Neural cell (in vitro differentiated cells): ENCODE results near the gene GPER1. TPM values are rescaled to one million over a fixed set of nuclear protein-coding genes. Genes with fewer than 3 reads are reported as not detected.

Source experiments
- H2AFZ ChIP-seq: fragments of 200-600, 300-800 bp; sonication (generic), shearing (Covaris generic); 2 replicates; pipeline ENCODE4 v1.6.0; 2014; ENCODE audit warnings: low read depth, mild to moderate bottlenecking, antibody characterized with exemption, low read length, moderate library complexity
- H3F3A ChIP-seq: fragments of 200-600 bp; shearing (Covaris generic); 2 replicates; pipeline ENCODE4 v1.6.1; 2016; ENCODE audit warnings: mild to moderate bottlenecking, moderate library complexity, mixed read lengths, antibody characterized with exemption, low read length; ENCODE audit not compliant: insufficient read depth, poor library complexity, severe bottlenecking
- H3K27ac ChIP-seq: fragments of 200-600, 300-800 bp; sonication (generic), shearing (Covaris generic); 2 replicates; pipeline ENCODE4 v1.5.1; 2014; ENCODE audit warnings: mild to moderate bottlenecking, low read length, moderate library complexity
- H3K27me3 ChIP-seq: fragments of 300-800, 200-600 bp; sonication (generic), shearing (Covaris generic); 2 replicates; pipeline ENCODE4 v1.6.0; 2014; ENCODE audit warnings: mild to moderate bottlenecking, low read depth, low read length, moderate library complexity; ENCODE audit not compliant: insufficient read depth
- H3K36me3 ChIP-seq: fragments of 300-800, 200-600 bp; sonication (generic), shearing (Covaris generic); 2 replicates; pipeline ENCODE4 v1.5.1; 2014; ENCODE audit warnings: mild to moderate bottlenecking, antibody characterized with exemption, low read length, moderate library complexity; ENCODE audit not compliant: insufficient read depth
- H3K4me2 ChIP-seq: fragments of 300-800, 200-600 bp; sonication (generic), shearing (Covaris generic); 2 replicates; pipeline ENCODE4 v1.6.0; 2014; ENCODE audit warnings: mild to moderate bottlenecking, low read length
- H3K4me3 ChIP-seq: fragments of 300-800, 200-600 bp; sonication (generic), shearing (Covaris generic); 2 replicates; pipeline ENCODE4 v1.5.1; 2014; ENCODE audit warnings: mild to moderate bottlenecking, low read length, moderate library complexity
- H3K79me2 ChIP-seq: fragments of 200-600 bp; shearing (Covaris generic); replicated peaks from 2 replicates; pipeline ENCODE4 v1.6.0; 2014; ENCODE audit warnings: mild to moderate bottlenecking, low read length, moderate library complexity; ENCODE audit not compliant: insufficient read depth
- H3K9ac ChIP-seq: fragments of 300-800, 200-600 bp; sonication (generic), shearing (Covaris generic); 2 replicates; pipeline ENCODE4 v1.6.1; 2016; ENCODE audit warnings: mild to moderate bottlenecking, low read length, mixed read lengths
- H3K9me2 ChIP-seq: fragments of 200-600 bp; shearing (Covaris generic); 2 replicates; pipeline ENCODE4 v1.6.1; 2016; ENCODE audit warnings: mild to moderate bottlenecking, low read length, mixed read lengths; ENCODE audit not compliant: insufficient read depth
- H3K9me3 ChIP-seq: fragments of 200-600, 300-800 bp; sonication (generic), shearing (Covaris generic); 2 replicates; pipeline ENCODE4 v1.6.1; 2016; ENCODE audit warnings: mild to moderate bottlenecking, mixed run types, low read length, moderate library complexity, mixed read lengths
- H4K20me1 ChIP-seq: fragments of 200-600 bp; shearing (Covaris generic); 2 replicates; pipeline ENCODE4 v1.6.1; 2016; ENCODE audit warnings: mild to moderate bottlenecking, mixed run types; ENCODE audit not compliant: insufficient read depth
- EP300 ChIP-seq: fragments of 450-650 bp; conservative IDR thresholded peaks from 2 replicates; pipeline ENCODE4 v1.6.1; 2014; ENCODE audit warnings: antibody characterized with exemption, mild to moderate bottlenecking, moderate library complexity; ENCODE audit not compliant: poor library complexity, severe bottlenecking
- EZH2 ChIP-seq: fragments of 200-600, 300-800 bp; shearing (Covaris generic), sonication (generic); IDR thresholded peaks from 2 replicates; pipeline ENCODE4 v1.6.1; 2014; ENCODE audit warnings: antibody characterized with exemption, low read length, borderline replicate concordance, mild to moderate bottlenecking; ENCODE audit not compliant: insufficient read depth, poor library complexity, severe bottlenecking
- MXI1 ChIP-seq: fragments of 450-650 bp; conservative IDR thresholded peaks from 2 replicates; pipeline ENCODE4 v1.6.1; 2014; ENCODE audit warnings: antibody characterized with exemption, mild to moderate bottlenecking; ENCODE audit not compliant: poor library complexity, severe bottlenecking
- POLR2AphosphoS5 ChIP-seq: IDR thresholded peaks from 2 replicates; pipeline ENCODE4 v1.6.1; 2012
- RAD21 ChIP-seq: fragments of 450-650 bp; conservative IDR thresholded peaks from 2 replicates; pipeline ENCODE4 v1.6.1; 2014; ENCODE audit warnings: antibody characterized with exemption, mild to moderate bottlenecking, moderate library complexity
- SMC3 ChIP-seq: fragments of 450-650 bp; conservative IDR thresholded peaks from 2 replicates; pipeline ENCODE4 v1.6.1; 2014; ENCODE audit warnings: antibody characterized with exemption, mild to moderate bottlenecking, moderate library complexity; ENCODE audit not compliant: poor library complexity
- TAF1 ChIP-seq: IDR thresholded peaks from 2 replicates; pipeline ENCODE4 v1.6.1; 2012; ENCODE audit warnings: low read depth
- polyA plus RNA-seq: library from polyadenylated mRNA; depleted of rRNA; stranded (reverse); fragments of >200 nt; gene quantifications from 2 replicates; pipeline ENCODE4 v1.2.3, GENCODE V29; 2014
- TF ChIP-seq, protein P1 (sequence below): fragments of 450-650 bp; IDR thresholded peaks from 2 replicates; pipeline ENCODE4 v1.5.1; 2014; ENCODE audit warnings: antibody characterized with exemption, mild to moderate bottlenecking, moderate library complexity; ENCODE audit not compliant: poor library complexity, severe bottlenecking
- TF ChIP-seq, protein P2 (sequence below): IDR thresholded peaks from 2 replicates; pipeline ENCODE4 v1.6.1; 2012; ENCODE audit warnings: borderline replicate concordance

Gene GPER1
- polyA plus RNA-seq, 1 donor from 2014 or later: not detected

DNA sequence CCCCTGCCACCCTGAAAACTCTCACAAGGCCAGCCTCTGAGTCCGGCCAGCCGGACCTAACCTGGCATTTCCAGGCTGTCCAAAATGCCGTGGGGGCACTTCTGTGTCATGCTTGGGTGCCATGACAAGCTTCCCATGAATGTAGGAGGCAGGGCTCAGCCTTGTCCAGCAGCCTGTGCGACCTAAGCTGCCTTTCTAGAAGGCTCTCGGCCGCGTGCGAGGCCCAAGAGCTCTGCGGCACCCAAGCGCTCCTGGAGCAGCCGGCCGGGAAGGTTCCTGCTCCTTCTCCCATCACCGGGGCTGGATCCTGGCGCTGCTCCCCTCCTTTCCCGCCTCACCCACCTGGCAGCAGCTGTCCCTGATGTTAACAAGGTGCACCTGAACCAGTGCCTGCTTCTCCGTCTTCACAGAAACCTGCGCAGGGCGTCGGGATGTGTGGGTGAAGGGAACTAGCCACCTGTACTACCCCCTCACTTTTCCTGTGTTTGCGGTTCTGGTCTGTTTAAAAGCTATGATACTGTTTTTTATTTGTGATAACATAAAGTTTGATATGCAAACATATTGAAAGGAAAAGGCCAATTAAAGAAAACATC is 6.1 kb downstream of the GPER1 start:
- no peak for TF ChIP-seq EP300
- TF ChIP-seq EZH2: no peak
- TF ChIP-seq TAF1: no peak
- no peak for TF ChIP-seq RAD21
- no peak for TF ChIP-seq POLR2AphosphoS5
- no peak for TF ChIP-seq MXI1
- TF ChIP-seq, protein P1, sequence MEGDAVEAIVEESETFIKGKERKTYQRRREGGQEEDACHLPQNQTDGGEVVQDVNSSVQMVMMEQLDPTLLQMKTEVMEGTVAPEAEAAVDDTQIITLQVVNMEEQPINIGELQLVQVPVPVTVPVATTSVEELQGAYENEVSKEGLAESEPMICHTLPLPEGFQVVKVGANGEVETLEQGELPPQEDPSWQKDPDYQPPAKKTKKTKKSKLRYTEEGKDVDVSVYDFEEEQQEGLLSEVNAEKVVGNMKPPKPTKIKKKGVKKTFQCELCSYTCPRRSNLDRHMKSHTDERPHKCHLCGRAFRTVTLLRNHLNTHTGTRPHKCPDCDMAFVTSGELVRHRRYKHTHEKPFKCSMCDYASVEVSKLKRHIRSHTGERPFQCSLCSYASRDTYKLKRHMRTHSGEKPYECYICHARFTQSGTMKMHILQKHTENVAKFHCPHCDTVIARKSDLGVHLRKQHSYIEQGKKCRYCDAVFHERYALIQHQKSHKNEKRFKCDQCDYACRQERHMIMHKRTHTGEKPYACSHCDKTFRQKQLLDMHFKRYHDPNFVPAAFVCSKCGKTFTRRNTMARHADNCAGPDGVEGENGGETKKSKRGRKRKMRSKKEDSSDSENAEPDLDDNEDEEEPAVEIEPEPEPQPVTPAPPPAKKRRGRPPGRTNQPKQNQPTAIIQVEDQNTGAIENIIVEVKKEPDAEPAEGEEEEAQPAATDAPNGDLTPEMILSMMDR: no peak
- TF ChIP-seq, protein P2, sequence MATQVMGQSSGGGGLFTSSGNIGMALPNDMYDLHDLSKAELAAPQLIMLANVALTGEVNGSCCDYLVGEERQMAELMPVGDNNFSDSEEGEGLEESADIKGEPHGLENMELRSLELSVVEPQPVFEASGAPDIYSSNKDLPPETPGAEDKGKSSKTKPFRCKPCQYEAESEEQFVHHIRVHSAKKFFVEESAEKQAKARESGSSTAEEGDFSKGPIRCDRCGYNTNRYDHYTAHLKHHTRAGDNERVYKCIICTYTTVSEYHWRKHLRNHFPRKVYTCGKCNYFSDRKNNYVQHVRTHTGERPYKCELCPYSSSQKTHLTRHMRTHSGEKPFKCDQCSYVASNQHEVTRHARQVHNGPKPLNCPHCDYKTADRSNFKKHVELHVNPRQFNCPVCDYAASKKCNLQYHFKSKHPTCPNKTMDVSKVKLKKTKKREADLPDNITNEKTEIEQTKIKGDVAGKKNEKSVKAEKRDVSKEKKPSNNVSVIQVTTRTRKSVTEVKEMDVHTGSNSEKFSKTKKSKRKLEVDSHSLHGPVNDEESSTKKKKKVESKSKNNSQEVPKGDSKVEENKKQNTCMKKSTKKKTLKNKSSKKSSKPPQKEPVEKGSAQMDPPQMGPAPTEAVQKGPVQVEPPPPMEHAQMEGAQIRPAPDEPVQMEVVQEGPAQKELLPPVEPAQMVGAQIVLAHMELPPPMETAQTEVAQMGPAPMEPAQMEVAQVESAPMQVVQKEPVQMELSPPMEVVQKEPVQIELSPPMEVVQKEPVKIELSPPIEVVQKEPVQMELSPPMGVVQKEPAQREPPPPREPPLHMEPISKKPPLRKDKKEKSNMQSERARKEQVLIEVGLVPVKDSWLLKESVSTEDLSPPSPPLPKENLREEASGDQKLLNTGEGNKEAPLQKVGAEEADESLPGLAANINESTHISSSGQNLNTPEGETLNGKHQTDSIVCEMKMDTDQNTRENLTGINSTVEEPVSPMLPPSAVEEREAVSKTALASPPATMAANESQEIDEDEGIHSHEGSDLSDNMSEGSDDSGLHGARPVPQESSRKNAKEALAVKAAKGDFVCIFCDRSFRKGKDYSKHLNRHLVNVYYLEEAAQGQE: no peak
- no peak for TF ChIP-seq SMC3
- no peaks in the 10 kb centered on the region for H3K27me3 ChIP-seq

DNA sequence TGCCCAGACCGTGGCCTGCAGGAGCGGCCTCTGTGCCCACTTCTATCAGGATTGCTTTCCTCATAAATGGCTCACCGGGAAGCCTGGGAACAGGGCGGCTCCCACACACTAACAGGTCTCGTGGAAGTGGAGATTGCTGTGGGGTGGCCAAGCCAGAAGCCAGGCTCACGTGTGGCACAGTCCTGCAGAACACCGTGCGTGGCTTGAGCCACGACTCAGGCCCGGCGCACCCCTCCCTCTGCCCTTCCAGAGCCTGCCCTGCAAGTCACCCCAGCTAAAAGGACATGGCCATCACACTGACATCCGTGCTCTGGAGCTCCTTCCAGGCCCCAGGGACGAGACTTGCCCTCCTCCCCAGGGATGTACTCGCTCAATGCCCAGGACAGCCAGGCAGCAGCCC is 7.0 kb downstream of the GPER1 start:
- no peak overlapping the region for H2AFZ ChIP-seq
- no peak overlapping the region for H3K27ac ChIP-seq
- no peak overlapping the region for H3K4me3 ChIP-seq
- no peaks in the 10 kb centered on the region for H3F3A ChIP-seq
- H3K9me2 ChIP-seq: no peaks in the 10 kb centered on the region
- TF ChIP-seq EZH2 (no peak), RAD21 (no peak), POLR2AphosphoS5 (no peak), TAF1 (no peak), EP300 (no peak), MXI1 (no peak)
- TF ChIP-seq, protein P2: no peak
- no peak overlapping the region for H3K4me2 ChIP-seq
- no peaks in the 10 kb centered on the region for H3K9me3 ChIP-seq
- H4K20me1 ChIP-seq: no peaks in the 10 kb centered on the region
- H3K27me3 ChIP-seq: no peaks in the 10 kb centered on the region
- H3K9ac ChIP-seq: no peak overlapping the region
- H3K36me3 ChIP-seq: peaks cover 4% of the 10 kb centered on the region
- no peaks in the 10 kb centered on the region for H3K79me2 ChIP-seq

More for the DNA sequence above, 6.1 kb downstream of the GPER1 start:
- peaks cover 4% of the 10 kb centered on the region for H3K36me3 ChIP-seq
- H3K4me3 ChIP-seq: no peak overlapping the region
- H2AFZ ChIP-seq: no peak overlapping the region
- no peak overlapping the region for H3K27ac ChIP-seq
- no peak overlapping the region for H3K4me2 ChIP-seq
- H3K9me3 ChIP-seq: no peaks in the 10 kb centered on the region
- no peak overlapping the region for H3K9ac ChIP-seq
- H4K20me1 ChIP-seq: no peaks in the 10 kb centered on the region
- H3K9me2 ChIP-seq: no peaks in the 10 kb centered on the region
- H3F3A ChIP-seq: no peaks in the 10 kb centered on the region
- no peaks in the 10 kb centered on the region for H3K79me2 ChIP-seq
